Fibroblast of lung (primary cell): Measurements from ENCODE around the gene OPTC.

Experiments used
- CTCF ChIP-seq, 2 donors: IDR thresholded peaks in 1 of 2; conservative IDR thresholded peaks in 1 of 2; 1 replicate in 1 of 2; 2 replicates in 1 of 2; pipeline ENCODE4 v1.5.1; 2011 to 2012; ENCODE audit warnings: low read length in 2 of 2, control low read depth in 1 of 2, inconsistent platforms in 1 of 2, low read depth in 1 of 2, mild to moderate bottlenecking in 1 of 2
- EZH2 ChIP-seq: IDR thresholded peaks from 2 replicates; pipeline ENCODE4 v1.5.1; 2012; ENCODE audit warnings: low read length, control low read depth, mild to moderate bottlenecking; ENCODE audit errors: missing control alignments

DNA sequence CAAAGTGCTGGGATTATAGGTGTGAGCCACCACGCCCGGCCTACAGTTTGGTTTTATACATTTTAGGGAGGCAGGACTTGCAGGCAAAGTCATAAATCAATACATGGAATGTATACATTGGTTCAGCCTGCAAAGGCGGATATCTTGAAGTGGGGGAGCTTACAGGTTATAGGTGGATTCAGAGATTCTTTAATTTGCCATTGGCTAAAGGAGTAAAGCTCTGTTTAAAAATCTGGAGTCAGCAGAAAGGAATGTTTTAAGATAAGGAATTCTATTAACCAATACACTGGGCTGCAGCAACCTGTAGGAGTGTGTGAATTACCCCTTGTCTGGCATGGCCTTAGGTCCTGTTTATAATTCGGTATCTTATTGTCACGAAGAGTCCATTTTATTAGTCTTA lies 57.6 kb downstream of the OPTC start:
- TF ChIP-seq CTCF (conservative IDR thresholded peaks at IDR 0.05 in 1 of 2, IDR thresholded peaks at IDR 0.05 in 1 of 2; ENCODE audit: low read depth in 1 of 2, low read length in 2 of 2) (no peak), EZH2 (no peak)
